DMS79 (cell line): ENCODE results near the gene PLCG1.

Experiments used
- DNase-seq: peaks from one replicate; lab custom pipeline; 2025; lab: John Stamatoyannopoulos, UW

PLCG1 gene

DNA sequence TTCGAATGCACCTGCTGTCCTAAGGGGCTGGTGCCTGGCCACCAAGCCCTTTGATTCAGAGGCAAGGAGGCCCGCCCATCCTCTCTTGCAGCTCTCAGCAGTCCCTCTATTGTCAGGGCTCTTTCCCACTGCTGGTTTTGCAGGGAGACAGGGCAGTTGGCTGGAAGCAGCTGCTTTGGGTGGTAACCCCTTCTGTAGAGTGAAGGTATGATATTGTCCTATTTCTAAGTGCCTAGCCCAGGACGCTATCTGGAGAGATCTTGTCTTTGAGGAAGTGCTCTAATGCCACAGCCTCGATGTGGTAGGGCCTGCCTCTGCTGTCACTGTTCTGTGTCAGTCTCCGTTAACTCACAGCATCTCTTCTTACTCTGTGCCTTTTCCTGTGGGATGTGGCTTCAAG, 5.6 kb downstream of the PLCG1 start:
- no peak for DNase-seq

DNA sequence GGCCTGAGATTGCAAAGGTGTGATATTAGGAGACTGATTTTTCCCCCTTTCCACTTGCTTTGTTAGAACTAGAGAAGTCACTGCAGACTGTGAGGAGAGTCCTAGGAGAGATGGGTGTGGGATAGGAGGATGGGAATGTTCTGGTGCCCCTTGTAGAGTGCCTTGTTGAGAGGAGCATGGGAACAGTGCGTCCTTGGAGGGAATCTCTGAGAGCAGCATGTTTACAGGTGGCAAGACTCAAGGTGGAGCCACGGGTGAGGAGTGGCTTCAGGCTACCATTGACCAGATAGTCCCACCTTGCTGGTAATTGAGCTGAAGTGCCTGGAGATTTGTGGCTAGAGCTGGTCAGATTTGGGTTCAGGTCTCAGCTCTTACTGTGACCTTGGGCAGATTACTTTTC, 6.0 kb downstream of the PLCG1 start:
- no peak for DNase-seq

DNA sequence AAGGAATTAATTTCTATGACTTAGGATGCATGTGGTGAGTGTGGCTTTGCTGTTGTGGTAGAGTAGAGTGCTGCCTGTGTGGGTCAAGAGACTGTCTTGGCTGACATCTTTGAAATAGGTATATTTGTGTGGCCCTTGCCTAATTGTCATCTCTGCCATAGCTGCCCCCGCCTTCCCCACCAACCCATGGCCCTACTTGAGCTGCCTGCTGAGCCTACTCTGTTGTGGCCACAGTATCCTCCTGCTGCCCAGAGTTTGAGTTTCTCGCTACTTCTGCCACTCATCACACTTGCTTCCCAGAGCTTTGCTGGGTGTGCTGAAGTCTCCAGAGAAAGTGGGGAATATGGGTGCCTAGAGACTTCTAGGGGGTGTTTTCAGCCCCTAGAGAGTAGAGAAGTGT, 8.0 kb downstream of the PLCG1 start:
- no peak for DNase-seq

DNA sequence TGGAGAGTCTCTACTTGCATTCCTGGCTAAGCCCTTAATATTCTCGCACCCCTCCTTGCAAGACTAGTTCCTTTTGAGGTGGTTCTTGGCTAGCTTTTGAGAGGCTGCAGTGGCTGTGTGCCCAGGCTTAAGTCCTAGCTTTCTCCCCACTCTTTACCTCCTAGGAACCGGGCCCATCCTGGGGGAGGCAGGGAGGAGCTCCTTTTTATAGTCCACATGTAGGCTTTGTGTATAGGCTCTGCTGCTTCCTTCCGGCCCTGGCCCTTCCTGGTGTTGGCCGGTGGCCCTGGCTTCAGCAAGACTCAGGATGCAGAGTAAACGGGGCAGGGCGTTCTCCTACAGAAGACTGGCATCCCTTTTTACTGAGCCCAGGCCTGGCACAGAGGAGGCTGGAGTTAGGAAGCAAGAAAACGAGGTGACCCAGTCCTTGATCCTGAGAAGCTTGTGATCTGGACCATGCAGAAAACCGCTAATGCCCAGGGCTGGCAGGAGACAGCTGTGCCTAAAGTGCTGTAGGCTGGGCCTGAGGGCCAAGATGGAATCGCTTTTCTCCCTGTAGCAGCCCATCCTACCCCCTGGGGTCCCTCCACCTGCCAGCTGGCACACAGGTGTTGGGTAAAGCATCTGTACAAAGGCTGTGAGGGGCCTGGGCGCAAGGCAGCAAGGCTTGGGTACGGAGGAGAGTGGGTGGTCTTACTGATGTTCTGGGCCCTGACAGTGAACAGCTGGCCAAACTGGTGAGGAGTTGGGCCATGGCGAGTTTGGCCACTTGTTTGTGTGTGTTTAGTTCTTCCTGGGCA, 8.7 kb downstream of the PLCG1 start:
- no peak for DNase-seq

DNA sequence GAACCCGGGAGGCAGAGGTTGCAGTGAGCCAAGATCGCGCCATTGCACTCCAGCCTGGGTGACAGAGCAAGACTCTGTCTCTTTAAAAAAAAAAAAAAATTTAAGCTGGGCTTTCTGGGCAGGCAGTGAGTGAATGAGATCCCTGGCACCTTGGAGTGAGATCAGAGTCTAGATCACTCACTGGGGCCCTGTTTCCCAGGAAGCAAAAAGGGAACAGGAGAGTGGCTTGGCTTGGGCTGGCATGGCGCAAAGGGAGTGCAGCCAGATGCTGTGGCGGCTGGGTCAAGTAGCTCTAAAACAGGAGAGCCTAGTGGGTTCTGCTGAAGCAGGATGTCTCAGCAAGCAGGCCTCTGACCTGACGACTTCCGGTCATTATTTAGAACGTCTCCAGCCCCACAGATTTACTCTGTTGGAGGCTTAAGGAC, 10.4 kb downstream of the PLCG1 start:
- no peak for DNase-seq

DNA sequence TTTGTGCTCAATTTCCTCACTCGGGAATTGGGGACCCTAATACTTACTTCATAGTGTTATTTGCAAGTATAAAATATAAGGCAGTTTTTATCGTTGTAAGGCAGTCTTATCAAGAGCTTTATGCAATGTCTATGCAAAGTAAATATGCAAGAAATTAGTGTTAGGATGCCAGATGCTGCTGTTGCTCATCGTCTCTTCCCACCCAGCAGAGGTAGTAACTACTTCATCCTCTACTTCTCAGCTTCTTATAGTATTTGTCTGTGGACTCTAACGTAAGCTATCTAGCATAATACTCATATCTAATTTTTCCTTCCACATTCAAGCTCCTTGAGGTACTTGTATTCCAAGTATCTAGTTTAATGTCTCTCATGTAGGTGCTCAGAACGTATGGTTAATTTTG, 11.6 kb downstream of the PLCG1 start:
- DNase-seq, result no peak

DNA sequence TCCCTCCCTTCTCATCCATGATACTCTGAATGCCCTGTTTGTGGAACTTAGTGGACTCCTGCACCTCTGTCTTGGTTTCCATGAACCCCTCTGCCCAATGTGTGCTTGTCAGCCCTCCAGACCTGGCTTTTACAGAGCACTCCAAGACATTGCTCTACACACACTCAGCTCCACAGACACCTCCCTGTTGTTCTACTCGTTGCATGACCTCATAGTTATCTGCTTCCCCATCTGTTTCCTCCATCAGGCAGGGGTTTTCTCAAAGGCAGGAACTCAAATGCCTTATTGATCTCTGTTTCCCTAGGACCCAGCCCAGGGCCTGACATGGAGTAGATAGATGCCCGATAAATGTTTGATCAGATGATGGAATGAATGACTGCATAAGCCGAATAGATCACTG, 13.3 kb downstream of the PLCG1 start:
- DNase-seq, result no peak

DNA sequence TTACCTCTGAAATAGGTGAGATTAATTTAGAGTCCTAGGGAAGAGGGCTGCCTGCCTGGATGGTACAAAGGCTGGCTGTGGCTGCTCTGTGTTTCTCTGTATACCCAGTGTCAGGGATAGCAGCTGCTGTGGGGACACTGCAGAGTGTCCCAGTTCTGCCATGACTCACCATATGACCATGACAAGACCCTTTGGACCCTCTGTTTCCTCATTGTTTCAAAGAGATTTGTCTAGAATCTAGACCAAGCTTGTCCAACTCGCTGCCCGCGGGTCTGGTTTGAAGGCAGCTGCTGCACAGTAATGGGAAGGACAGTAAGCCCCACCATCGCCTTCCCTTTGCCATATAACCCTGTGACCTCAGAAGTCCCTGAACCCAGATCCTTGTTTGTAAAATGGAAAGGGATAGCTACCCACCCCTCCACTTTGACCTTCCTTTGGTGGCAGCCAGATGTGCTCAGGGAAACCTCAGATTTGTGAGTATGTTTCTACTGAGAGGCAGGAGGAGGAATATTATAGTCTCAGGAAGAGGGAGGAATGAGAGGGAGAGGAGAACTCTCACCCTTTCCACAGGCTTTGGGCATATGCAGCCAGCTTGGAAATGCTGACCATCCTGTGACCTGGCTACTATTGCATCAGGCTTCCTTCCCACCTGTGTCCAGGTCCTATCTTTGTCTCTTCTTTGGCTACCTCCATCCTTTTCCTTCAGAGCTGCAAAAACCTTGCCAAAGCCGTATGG, 14.0 kb downstream of the PLCG1 start:
- DNase-seq, result no peak

DNA sequence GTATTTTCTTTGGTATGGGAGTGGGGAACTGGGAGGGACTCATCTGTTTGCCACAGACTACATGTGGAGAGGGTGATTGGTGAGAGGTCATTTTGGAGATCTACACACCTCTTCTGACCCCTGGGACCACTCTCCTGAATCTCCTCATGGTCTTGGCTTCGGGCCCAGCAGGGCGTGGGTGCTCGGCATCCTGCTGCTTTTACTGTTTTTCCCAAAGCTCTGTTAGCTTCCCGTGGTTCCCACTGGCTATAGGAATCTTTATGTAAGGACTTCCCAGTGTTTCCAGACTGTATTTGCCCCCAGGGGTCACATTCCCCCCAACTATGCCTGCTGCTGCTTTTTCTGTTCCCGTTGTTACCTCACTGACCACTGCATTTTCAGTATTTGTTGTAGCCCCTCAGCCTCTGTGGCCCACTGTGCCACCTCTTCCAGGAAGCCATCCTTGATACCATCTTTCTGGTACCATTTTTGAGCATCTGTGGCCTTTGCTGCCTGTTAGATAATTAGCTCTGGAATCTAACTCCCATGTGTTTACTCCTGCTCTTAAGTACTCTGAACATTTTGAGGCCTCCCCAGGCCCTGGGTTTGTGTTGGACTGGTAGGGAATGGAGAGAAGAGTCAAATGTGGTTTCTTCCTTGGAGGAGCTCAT, 14.9 kb downstream of the PLCG1 start:
- no peak for DNase-seq

DNA sequence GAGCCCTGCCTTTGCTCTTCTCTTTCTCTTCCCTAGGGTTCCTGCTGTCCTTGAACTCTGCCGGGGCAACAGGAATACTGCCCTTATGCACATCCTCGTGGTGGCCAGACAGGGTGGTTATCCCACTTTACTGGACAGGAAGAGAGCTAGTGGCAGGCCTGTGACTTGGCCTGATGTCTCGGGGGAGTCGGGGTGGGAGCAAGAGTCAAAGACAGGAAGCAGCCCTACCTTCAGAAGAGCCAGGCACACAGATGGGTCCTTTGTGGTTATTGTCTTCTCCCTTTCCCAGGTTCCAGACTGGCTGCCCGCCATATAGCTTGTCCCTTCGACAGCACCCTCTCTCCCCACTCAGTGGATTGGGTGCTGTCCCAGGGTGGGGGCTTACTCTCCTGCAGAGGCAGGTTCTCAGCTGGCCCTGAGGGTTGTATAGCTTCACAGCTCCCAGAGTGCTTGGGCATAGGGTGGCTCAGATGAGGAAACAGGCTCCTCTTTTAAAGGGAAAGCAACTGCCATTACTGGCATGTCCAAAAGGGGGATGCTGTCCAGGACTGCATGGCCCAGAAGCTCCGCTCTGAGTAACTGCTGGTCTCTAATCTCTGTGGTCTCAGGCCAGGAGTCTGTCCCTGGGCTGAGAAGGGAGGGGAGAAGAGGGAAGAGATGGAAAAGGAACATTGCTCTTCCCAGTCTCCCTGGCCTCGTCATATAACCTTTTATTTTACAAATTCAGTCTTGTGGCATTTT, 17.3 kb downstream of the PLCG1 start:
- no peak for DNase-seq

DNA sequence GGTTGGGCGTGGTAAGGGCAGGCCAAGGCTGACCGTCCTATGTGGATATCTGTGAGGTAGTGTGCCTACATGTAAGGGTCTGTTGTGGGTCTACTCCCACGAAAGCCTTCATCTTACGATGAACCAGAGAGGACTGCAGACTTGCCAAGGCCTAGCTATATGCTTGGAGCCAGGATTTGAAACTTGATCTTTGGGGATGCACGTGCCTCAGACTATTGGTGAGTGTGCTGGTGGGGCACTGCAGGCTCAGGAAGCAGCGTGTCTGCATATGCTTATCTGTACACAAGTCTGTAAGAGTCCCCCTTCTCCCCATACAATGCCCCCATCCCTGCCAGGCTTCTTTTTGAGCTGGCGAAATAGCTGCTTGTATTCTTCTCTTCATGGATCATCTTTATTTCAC, 17.9 kb downstream of the PLCG1 start:
- no peak for DNase-seq

DNA sequence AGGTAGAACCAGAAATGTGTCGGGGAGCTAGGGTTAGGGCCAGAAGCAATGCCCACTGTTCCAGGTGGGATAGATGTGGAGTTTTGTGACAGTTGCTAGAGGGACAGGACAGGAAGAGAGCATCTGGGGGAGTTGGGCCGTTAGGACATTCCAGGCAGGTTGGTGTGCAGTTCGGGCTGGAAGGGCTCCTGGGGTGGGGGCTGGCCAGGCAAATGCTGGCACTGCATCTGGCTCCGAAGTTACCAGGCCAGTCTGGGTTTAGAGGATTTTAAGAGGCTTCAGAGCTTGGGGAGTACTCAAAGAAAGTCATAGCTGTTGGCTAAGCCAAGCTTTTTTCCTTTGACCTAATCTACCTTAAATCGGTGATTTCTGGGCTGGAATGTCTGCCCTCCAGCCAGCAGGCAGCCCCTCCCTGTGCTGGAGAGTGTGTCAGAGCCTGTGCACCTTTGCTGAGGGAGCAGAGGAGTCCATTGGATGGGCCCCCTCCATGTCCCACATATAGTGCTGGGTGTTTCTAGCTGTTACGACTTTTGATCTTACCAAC, 20.8 kb downstream of the PLCG1 start:
- DNase-seq, result no peak

DNA sequence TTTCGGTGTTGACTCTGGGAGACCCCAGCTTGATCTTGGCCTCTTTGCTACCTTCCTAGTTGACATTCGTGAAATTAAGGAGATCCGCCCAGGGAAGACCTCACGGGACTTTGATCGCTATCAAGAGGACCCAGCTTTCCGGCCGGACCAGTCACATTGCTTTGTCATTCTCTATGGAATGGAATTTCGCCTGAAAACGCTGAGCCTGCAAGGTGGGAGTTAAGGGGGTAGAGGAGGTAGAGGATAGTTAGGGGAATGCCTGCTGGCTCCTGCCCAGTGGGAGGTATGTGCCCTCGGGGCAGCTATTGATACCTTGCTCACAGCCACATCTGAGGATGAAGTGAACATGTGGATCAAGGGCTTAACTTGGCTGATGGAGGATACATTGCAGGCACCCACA, 22.2 kb downstream of the PLCG1 start:
- no peak for DNase-seq

DNA sequence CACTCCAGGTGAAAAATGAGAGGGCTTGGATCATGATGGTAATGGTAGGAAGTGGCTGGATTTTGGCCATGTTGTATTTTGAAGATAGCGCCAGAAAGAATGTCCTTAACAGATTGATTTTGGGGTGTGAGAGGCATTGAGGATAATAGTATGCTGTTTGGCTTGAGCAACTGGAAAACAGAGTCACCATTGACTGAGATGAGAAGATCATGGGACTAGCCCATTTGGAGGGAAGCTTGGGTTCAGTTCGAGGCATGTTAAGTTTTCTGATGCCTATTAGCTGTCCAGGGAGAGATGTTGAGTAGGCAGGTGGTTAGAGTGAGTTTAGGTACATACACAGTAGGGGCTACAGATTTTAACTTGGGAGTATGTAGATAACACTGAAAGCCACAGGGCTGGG, 23.3 kb downstream of the PLCG1 start:
- no peak for DNase-seq

DNA sequence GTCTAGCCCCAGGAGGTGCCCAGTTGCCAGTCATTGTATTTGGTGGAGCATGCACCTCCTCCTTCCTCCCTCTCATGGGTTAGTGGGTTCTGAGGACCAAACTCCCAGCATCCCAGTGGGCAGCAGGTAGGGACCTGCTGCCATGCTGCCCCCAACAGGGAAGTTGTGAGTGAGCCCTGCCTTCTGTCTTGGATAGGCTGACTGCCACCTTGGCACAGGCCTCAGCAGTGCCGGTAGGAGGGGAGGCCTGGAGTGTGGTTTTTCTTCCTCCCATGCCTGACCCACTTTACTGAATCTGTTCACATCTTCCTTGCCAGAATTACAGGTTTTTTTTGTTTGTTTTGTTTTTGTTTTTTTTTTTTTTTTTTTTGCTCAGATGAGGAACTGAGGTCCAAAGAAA, 24.5 kb downstream of the PLCG1 start:
- no peak for DNase-seq

DNA sequence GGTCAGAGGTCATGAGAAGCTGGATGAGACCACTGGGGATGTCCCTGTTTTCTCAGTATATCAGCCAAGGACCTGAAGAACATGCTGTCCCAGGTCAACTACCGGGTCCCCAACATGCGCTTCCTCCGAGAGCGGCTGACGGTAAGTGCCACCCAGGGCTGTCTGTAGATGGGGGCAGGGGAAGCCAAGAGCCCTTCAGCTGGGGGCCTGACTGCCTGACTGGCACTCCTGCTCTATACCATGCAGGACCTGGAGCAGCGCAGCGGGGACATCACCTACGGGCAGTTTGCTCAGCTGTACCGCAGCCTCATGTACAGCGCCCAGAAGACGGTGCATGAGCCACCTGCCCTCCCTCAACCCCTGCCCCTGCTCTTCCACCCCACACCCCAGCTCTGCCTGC, 25.1 kb downstream of the PLCG1 start:
- DNase-seq, result no peak

DNA sequence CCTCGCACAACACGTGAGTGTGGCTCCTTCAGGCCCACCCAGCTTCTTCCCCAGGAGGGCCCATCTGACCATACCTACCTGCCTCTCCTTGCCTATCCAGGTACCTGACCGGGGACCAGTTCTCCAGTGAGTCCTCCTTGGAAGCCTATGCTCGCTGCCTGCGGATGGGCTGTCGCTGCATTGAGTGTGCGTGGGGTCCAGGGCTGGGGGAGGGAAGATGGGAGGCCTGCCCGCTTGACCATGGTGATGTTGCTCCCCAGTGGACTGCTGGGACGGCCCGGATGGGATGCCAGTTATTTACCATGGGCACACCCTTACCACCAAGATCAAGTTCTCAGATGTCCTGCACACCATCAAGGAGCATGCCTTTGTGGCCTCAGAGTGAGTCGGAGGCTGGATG, 26.5 kb downstream of the PLCG1 start:
- DNase-seq, result no peak

DNA sequence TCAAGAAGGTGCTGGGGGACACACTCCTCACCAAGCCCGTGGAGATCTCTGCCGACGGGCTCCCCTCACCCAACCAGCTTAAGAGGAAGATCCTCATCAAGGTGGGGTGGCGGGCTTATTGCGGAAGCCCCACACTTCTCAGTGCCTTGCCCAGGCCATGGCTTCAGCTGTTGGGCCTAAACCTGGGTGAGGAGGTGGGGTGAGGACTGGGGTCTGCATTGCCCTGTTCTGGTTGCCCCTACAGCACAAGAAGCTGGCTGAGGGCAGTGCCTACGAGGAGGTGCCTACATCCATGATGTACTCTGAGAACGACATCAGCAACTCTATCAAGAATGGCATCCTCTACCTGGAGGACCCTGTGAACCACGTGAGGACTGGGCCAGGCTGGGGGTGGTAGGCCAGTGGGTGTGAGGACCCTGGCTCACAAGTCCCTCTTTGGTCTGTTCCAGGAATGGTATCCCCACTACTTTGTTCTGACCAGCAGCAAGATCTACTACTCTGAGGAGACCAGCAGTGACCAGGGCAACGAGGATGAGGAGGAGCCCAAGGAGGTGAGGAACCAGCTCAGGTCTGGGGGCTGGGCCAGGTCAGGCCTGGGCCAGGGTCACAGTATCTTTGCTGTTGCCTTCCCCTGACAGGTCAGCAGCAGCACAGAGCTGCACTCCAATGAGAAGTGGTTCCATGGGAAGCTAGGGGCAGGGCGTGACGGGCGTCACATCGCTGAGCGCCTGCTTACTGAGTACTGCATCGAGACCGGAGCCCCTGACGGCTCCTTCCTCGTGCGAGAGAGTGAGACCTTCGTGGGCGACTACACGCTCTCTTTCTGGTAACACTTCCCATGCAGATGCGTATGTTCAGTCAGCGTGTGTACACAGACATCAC, 27.9 kb downstream of the PLCG1 start:
- DNase-seq, result no peak

DNA sequence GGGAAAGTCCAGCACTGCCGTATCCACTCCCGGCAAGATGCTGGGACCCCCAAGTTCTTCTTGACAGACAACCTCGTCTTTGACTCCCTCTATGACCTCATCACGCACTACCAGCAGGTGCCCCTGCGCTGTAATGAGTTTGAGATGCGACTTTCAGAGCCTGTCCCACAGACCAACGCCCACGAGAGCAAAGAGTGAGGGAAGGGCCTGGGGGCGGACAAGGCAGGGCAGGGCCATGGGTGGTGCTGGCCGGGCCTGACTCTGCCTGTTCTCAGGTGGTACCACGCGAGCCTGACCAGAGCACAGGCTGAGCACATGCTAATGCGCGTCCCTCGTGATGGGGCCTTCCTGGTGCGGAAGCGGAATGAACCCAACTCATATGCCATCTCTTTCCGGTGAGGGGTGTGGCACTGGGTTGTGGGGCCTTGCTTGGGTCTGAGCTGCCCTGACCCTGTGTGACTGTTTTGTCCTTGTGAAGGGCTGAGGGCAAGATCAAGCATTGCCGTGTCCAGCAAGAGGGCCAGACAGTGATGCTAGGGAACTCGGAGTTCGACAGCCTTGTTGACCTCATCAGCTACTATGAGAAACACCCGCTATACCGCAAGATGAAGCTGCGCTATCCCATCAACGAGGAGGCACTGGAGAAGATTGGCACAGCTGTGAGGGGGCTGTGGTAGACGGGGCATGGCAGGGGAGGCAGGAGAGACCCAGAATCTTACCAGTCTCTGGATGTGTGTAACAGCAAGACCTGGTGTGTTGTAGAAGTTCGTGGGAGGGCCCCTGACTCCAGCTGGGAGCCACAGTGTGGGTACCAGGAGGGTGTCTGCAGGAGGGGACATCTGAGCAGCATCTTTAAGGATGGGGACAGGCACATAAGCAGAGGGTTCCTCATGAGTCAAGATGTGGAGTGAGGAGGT, 29.1 kb downstream of the PLCG1 start:
- DNase-seq, result no peak

DNA sequence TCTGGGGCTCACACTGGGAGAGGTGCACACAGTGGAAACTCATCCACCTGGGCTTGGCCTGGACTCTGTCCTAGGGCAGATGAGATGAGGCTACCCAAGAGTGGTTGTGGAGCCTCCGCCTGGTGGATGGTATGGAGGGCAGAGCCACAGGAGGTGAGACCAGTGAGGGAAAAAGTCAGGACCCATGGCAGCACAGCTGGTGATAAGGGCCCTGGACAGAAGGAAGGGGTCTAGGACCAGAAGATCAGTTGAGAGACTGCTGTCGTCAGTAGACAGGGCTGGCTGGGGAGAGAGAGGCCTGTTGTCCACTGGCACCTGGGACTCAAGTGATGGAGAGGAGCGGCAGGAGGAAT, 29.8 kb downstream of the PLCG1 start:
- DNase-seq, result no peak
